ENCODE measurements around the gene BRME1. TPM values are rescaled to one million over a fixed set of nuclear protein-coding genes. Genes with fewer than 3 reads are reported as not detected.

BRME1 gene
- total and polyA plus RNA-seq, 2 of the 13 experiments (the other 11 are each of a cell fraction or from before 2014, with no cell fraction given), result 0.74 to 1.5 TPM

- TF ChIP-seq, protein P1, sequence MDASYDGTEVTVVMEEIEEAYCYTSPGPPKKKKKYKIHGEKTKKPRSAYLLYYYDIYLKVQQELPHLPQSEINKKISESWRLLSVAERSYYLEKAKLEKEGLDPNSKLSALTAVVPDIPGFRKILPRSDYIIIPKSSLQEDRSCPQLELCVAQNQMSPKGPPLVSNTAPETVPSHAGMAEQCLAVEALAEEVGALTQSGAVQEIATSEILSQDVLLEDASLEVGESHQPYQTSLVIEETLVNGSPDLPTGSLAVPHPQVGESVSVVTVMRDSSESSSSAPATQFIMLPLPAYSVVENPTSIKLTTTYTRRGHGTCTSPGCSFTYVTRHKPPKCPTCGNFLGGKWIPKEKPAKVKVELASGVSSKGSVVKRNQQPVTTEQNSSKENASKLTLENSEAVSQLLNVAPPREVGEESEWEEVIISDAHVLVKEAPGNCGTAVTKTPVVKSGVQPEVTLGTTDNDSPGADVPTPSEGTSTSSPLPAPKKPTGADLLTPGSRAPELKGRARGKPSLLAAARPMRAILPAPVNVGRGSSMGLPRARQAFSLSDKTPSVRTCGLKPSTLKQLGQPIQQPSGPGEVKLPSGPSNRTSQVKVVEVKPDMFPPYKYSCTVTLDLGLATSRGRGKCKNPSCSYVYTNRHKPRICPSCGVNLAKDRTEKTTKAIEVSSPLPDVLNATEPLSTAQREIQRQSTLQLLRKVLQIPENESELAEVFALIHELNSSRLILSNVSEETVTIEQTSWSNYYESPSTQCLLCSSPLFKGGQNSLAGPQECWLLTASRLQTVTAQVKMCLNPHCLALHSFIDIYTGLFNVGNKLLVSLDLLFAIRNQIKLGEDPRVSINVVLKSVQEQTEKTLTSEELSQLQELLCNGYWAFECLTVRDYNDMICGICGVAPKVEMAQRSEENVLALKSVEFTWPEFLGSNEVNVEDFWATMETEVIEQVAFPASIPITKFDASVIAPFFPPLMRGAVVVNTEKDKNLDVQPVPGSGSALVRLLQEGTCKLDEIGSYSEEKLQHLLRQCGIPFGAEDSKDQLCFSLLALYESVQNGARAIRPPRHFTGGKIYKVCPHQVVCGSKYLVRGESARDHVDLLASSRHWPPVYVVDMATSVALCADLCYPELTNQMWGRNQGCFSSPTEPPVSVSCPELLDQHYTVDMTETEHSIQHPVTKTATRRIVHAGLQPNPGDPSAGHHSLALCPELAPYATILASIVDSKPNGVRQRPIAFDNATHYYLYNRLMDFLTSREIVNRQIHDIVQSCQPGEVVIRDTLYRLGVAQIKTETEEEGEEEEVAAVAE (CRISPR knock-in tag; IDR thresholded peaks at IDR 0.05; ENCODE audit: borderline replicate concordance), result peak; percentile 67; the same call in 1 of the 2 replicates
- TF ChIP-seq, protein P2, sequence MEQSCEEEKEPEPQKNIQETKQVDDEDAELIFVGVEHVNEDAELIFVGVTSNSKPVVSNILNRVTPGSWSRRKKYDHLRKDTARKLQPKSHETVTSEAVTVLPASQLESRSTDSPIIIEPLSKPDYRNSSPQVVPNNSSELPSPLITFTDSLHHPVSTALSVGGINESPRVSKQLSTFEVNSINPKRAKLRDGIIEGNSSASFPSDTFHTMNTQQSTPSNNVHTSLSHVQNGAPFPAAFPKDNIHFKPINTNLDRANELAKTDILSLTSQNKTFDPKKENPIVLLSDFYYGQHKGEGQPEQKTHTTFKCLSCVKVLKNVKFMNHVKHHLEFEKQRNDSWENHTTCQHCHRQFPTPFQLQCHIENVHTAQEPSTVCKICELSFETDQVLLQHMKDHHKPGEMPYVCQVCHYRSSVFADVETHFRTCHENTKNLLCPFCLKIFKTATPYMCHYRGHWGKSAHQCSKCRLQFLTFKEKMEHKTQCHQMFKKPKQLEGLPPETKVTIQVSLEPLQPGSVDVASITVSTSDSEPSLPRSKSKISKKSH (CRISPR knock-in tag; IDR thresholded peaks at IDR 0.05; ENCODE audit: borderline replicate concordance), result peak; percentile 87; the same call in 1 of the 2 replicates
- 0 out of 2 replicates have a peak, but pooled peaks have one; percentile 53 for TF ChIP-seq ZHX2 (IDR thresholded peaks at IDR 0.05; ENCODE audit: low read depth)
- no peak for TF ChIP-seq ZHX2 (CRISPR knock-in tag; IDR thresholded peaks at IDR 0.05; ENCODE audit: borderline replicate concordance)
- TF ChIP-seq ZNF282 (IDR thresholded peaks at IDR 0.05; ENCODE audit: partially characterized antibody), result no peak
- no peak for TF ChIP-seq CENPX (CRISPR knock-in tag; IDR thresholded peaks at IDR 0.05)
- peak; percentile 52 for TF ChIP-seq PHF8 (CRISPR knock-in tag; IDR thresholded peaks at IDR 0.05)
- no peak; the same call in 1 of the 2 replicates for TF ChIP-seq HMG20A (CRISPR knock-in tag; IDR thresholded peaks at IDR 0.05; ENCODE audit: borderline replicate concordance)
- no peak for TF ChIP-seq ZNF570 (CRISPR knock-in tag; IDR thresholded peaks at IDR 0.05; ENCODE audit: borderline replicate concordance)
- TF ChIP-seq KLF6 (CRISPR knock-in tag; IDR thresholded peaks at IDR 0.05), result peak; percentile 59; the same call in 1 of the 2 replicates
- no peak for TF ChIP-seq DBP (CRISPR knock-in tag; IDR thresholded peaks at IDR 0.05; ENCODE audit: not compliant biosample characterization)
- TF ChIP-seq HOXA3 (CRISPR knock-in tag; IDR thresholded peaks at IDR 0.05), result peak; percentile 62
- no peak for TF ChIP-seq PHF20 (CRISPR knock-in tag; IDR thresholded peaks at IDR 0.05)
Observed at GRCh38 chr19:13880059-13881043, 25.6 kb downstream of the BRME1 start (continued).
